K562 (cell line): ENCODE data around the gene CENPE. TPM values are rescaled to one million over a fixed set of nuclear protein-coding genes. Genes with fewer than 3 reads are reported as not detected.

Source experiments
- ATAC-seq: fragments of 200-7000 bp; cut with Tn5 transposase; 3 replicates; pipeline ENCODE4 v1.9.1; 2020; ENCODE audit warnings: moderate library complexity
- BruUV-seq: library from RNA; stranded (reverse); fragments of 400-500 nt; replicated peaks from 2 replicates; lab custom pipeline; 2021; lab: Mats Ljungman, UMichigan
- CTCF ChIA-PET: fragments of 300-600 bp; formaldehyde crosslinking; extraction: SDS; loops from one replicate; lab custom pipeline; 2021; ENCODE audit warnings: low intra/inter-chr PET ratio; lab: Yijun Ruan, JAX
- POLR2A ChIA-PET: fragments of 300-600, 350-650 bp; sonication (Branson Sonifier 250); formaldehyde crosslinking; extraction: SDS; loops from one replicate; lab custom pipeline; 2021; ENCODE audit warnings: antibody characterized with exemption, inconsistent platforms; lab: Yijun Ruan, JAX
- DNase-seq, 4 experiments: peaks; one replicate each; pipeline versions ENCODE4 v3.0.0 to v3.0.0-alpha.2; 2011 to 2018; ENCODE audit warnings: low spot score in 3 of 4, mixed read lengths in 3 of 4; ENCODE audit errors: extremely low read depth in 1 of 4
- FAIRE-seq: peaks from 2 replicates; lab custom pipeline; 2011; peaks lifted over from hg19 to GRCh38; lab: Jason Lieb, UNC
- H2AFZ ChIP-seq: 2 replicates; pipeline ENCODE4 v1.6.0; 2011; ENCODE audit warnings: low read depth, low read length, control low read depth, inconsistent platforms
- H3K27ac ChIP-seq: fragments of 200-600 bp; 3 replicates; pipeline ENCODE4 v1.8.0; 2011; ENCODE audit warnings: low read depth, mild to moderate bottlenecking, control low read depth, inconsistent platforms, low read length, moderate library complexity, mixed read lengths; ENCODE audit errors: extremely low read depth
- H3K27me3 ChIP-seq, 2 experiments: fragments of 300-600 bp in 1 of 2; 2 replicates in 1 of 2; 3 replicates in 1 of 2; pipeline versions ENCODE4 v1.6.0 to v1.8.0; 2011; ENCODE audit warnings: inconsistent platforms in 2 of 2, low read length in 2 of 2, mild to moderate bottlenecking in 1 of 2, mixed read lengths in 1 of 2, moderate library complexity in 1 of 2; ENCODE audit not compliant: control insufficient read depth in 2 of 2, insufficient read depth in 2 of 2
- H3K36me3 ChIP-seq: fragments of 300-600 bp; 3 replicates; pipeline ENCODE4 v1.8.0; 2011; ENCODE audit warnings: mild to moderate bottlenecking, low read length, inconsistent platforms; ENCODE audit not compliant: control insufficient read depth, insufficient read depth
- H3K4me1 ChIP-seq, 2 experiments: fragments of 200-600 bp in 1 of 2; replicated peaks in 1 of 2; 2 replicates in 1 of 2; 3 replicates in 1 of 2; pipeline versions ENCODE4 v1.5.1 to v1.8.0; 2011; ENCODE audit warnings: inconsistent platforms in 2 of 2, low read length in 2 of 2, mild to moderate bottlenecking in 1 of 2, mixed read lengths in 1 of 2, moderate library complexity in 1 of 2; ENCODE audit not compliant: control insufficient read depth in 2 of 2, insufficient read depth in 2 of 2
- H3K4me2 ChIP-seq: 2 replicates; pipeline ENCODE4 v1.6.1; 2011; ENCODE audit warnings: low read length, control low read depth, inconsistent platforms, mixed read lengths; ENCODE audit not compliant: insufficient read depth
- H3K4me3 ChIP-seq: fragments of 200-600 bp; sonication (generic), shearing (Covaris generic); 2 replicates; pipeline ENCODE4 v1.5.1; 2016; ENCODE audit warnings: control low read depth, inconsistent platforms
- H3K79me2 ChIP-seq: fragments of 200-600 bp; 3 replicates; pipeline ENCODE4 v1.8.0; 2011; ENCODE audit warnings: low read length, inconsistent platforms; ENCODE audit not compliant: control insufficient read depth, insufficient read depth
- H3K9ac ChIP-seq, 2 experiments: 2 replicates each; pipeline versions ENCODE4 v1.6.0 to v1.6.1; 2011; ENCODE audit warnings: low read depth in 2 of 2, low read length in 2 of 2, control low read depth in 1 of 2, inconsistent platforms in 1 of 2, mild to moderate bottlenecking in 1 of 2, mixed read lengths in 1 of 2; ENCODE audit not compliant: insufficient read depth in 1 of 2
- H3K9me1 ChIP-seq: one replicate; pipeline ENCODE4 v1.6.0; 2011; ENCODE audit warnings: inconsistent platforms, mild to moderate bottlenecking, low read length, moderate library complexity; ENCODE audit not compliant: control insufficient read depth, insufficient read depth
- H3K9me3 ChIP-seq: replicated peaks from 2 replicates; pipeline ENCODE4 v1.5.1; 2011; ENCODE audit warnings: low read depth, low read length, inconsistent platforms; ENCODE audit not compliant: control insufficient read depth, insufficient read depth
- H4K20me1 ChIP-seq: replicated peaks from 2 replicates; pipeline ENCODE4 v1.6.1; 2011; ENCODE audit warnings: low read length, inconsistent platforms, mixed read lengths; ENCODE audit not compliant: control insufficient read depth, insufficient read depth
- ATF3 ChIP-seq, 2 experiments: fragments of 450-650 bp in 1 of 2; sonication (generic) in 1 of 2; formaldehyde crosslinking in 1 of 2; IDR thresholded peaks in 1 of 2; conservative IDR thresholded peaks in 1 of 2; 2 replicates each; pipeline versions ENCODE4 v1.6.1 to v1.8.1; 2016 to 2023; ENCODE audit warnings: mild to moderate bottlenecking in 2 of 2, moderate library complexity in 2 of 2, inconsistent platforms in 1 of 2, missing genetic modification reagents in 1 of 2
- CAMTA2 ChIP-seq: fragments of 250-450 bp; sonication (Bioruptor Pico); conservative IDR thresholded peaks from 2 replicates; pipeline ENCODE4 v1.5.1; 2022
- KAT8 ChIP-seq: fragments of 450-650 bp; IDR thresholded peaks from 2 replicates; pipeline ENCODE4 v1.6.1; 2016; ENCODE audit warnings: low read depth, mild to moderate bottlenecking
- ZBTB40 ChIP-seq, 2 experiments: fragments of 450-650 bp in 1 of 2; sonication (generic) in 1 of 2; formaldehyde crosslinking in 1 of 2; IDR thresholded peaks; 2 replicates each; pipeline versions ENCODE4 v1.7.1 to v1.9.0; 2016 to 2022; ENCODE audit warnings: inconsistent platforms in 1 of 2, mild to moderate bottlenecking in 1 of 2, missing genetic modification reagents in 1 of 2
- ZNF3 ChIP-seq: fragments of 250-450 bp; sonication (Bioruptor Pico); IDR thresholded peaks from 2 replicates; pipeline ENCODE4 v1.5.0; 2021; ENCODE audit warnings: mild to moderate bottlenecking, moderate library complexity
- WGBS: fragments of 100-300 bp; shearing (Covaris generic); methylation state at CpG from one replicate; pipeline ENCODE4 v1.1.6; 2016; ENCODE audit warnings: low coverage, mixed read lengths; ENCODE audit not compliant: insufficient coverage; ENCODE audit errors: missing lambda C conversion rate; 5-methylcytosine and 5-hydroxymethylcytosine counted together
- in situ Hi-C: fragments of 300-500 bp; cut with MboI; formaldehyde crosslinking; loops from 4 replicates; pipeline ENCODE4 v1.15.0; 2018; ENCODE audit warnings: inconsistent platforms, mixed read lengths
- intact Hi-C: fragments of 100-400 bp; cut with micrococcal nuclease; formaldehyde crosslinking; loops from 2 replicates; pipeline ENCODE4 v1.14.2; 2022
- polyA plus RNA-seq, 8 experiments: library from polyadenylated mRNA; depleted of rRNA in 4 of 8; stranded (reverse) in 5 of 8; unstranded in 3 of 8; fragments of >200 nt; fragmentation: Nextera tagmentation in 2 of 8; fragmentation: Illumina TruSeq in 1 of 8; extraction: Ambion mirVana in 2 of 8; extraction: Trizol in 1 of 8; gene quantifications; 2 replicates each; pipeline versions ENCODE4 v1.2.1 to v1.2.3, GENCODE V29; 2011 to 2014; ENCODE audit warnings: inconsistent platforms in 1 of 8, missing spikeins in 1 of 8
- total RNA-seq, 7 experiments: library from RNA; depleted of rRNA in 6 of 7; stranded (reverse); fragments of >200 nt in 6 of 7; fragmentation: Illumina TruSeq in 2 of 7; extraction: Trizol in 2 of 7; gene quantifications; 2 replicates each; pipeline versions ENCODE4 v1.2.1 to v1.2.3, GENCODE V29; 2011 to 2021; ENCODE audit warnings: low replicate concordance in 1 of 7

CENPE gene
- total and polyA plus RNA-seq, 9 of the 15 experiments (the other 6 are each of a cell fraction or from before 2014, with no cell fraction given), result 9.9 to 53.2 (median 27.4) TPM

GRCh38 chr4:103162176-103162575 is 36.0 kb downstream of the CENPE start:
- CTCF ChIA-PET, result no interaction called here
- no peaks in the 10 kb centered on the region for H3K9me3 ChIP-seq
- intact Hi-C loops, result no loop called here
- no TSS peak for BruUV-seq
- DNase-seq, result no peak
- TF ChIP-seq ATF3 (IDR thresholded peaks at IDR 0.05) (peak; percentile 34; the same call in 1 of the 2 replicates), ATF3 (CRISPR knock-in tag; conservative IDR thresholded peaks at IDR 0.05) (no peak), KAT8 (no peak)
- no peaks in the 10 kb centered on the region for H3K9me1 ChIP-seq
- no peaks in the 10 kb centered on the region for H3K79me2 ChIP-seq
- H3K27me3 ChIP-seq, result no peaks in the 10 kb centered on the region
- H3K27ac ChIP-seq, result no peak overlapping the region
- H3K4me2 ChIP-seq, result no peak overlapping the region
- H3K36me3 ChIP-seq, result peaks cover 56% of the 10 kb centered on the region
- FAIRE-seq, result no peak
- no peaks in the 10 kb centered on the region for H4K20me1 ChIP-seq
- H3K4me1 ChIP-seq, result no peaks in the 10 kb centered on the region
- H3K9ac ChIP-seq, result no peak overlapping the region
- in situ Hi-C loops, result no loop called here
- H2AFZ ChIP-seq, result no peak overlapping the region
- ATAC-seq, result no peak
- H3K4me3 ChIP-seq, result no peak overlapping the region
- POLR2A ChIA-PET, result interaction anchor here (1.0 kb wide), 1 partner anchor 18 kb away, joined by 3 read pairs; no protein-coding TSS in a partner anchor
- WGBS, result 52% methylated on average over 2 of the region's 2 CpGs

- Histone ChIP-seq H3K27me3 (no peaks in the 10 kb centered on the region), H3K27ac (no peak overlapping the region), H3K9me1 (no peaks in the 10 kb centered on the region), H3K4me2 (no peak overlapping the region), H3K4me3 (no peak overlapping the region), H3K9ac (no peak overlapping the region), H3K9me3 (no peaks in the 10 kb centered on the region), H3K36me3 (peaks cover 62% of the 10 kb centered on the region), H4K20me1 (no peaks in the 10 kb centered on the region), H3K4me1 (no peaks in the 10 kb centered on the region), H3K79me2 (no peaks in the 10 kb centered on the region), H2AFZ (no peak overlapping the region)
- CTCF ChIA-PET, result no interaction called here
- in situ Hi-C loops, result no loop called here
- BruUV-seq, result no TSS peak
- POLR2A ChIA-PET, result no interaction called here
- intact Hi-C loops, result no loop called here
- WGBS, result 86% methylated on average over 4 of the region's 4 CpGs
- DNase-seq, result no peak
- no peak for FAIRE-seq
- ATAC-seq, result no peak
- TF ChIP-seq CAMTA2 (no peak), ZNF3 (CRISPR knock-in tag) (no peak), ZBTB40 (IDR thresholded peaks at IDR 0.05) (no peak), ZBTB40 (CRISPR knock-in tag; IDR thresholded peaks at IDR 0.05) (no peak)
Observed at GRCh38 chr4:103158760-103159159, 39.4 kb downstream of the CENPE start.
